HL-60 (cell line): ENCODE data around the gene TNNC1.
A peak's percentile ranks its signal among the peaks of the same experiment; 100 is the strongest.

Experiments used
- CTCF ChIP-seq: IDR thresholded peaks from one replicate; pipeline ENCODE4 v1.5.1; 2011; ENCODE audit warnings: low read length, control low read depth, inconsistent platforms; ENCODE audit not compliant: insufficient read depth
- POLR2AphosphoS5 ChIP-seq: IDR thresholded peaks from 2 replicates; pipeline ENCODE4 v1.6.1; 2012; ENCODE audit warnings: low read depth

DNA sequence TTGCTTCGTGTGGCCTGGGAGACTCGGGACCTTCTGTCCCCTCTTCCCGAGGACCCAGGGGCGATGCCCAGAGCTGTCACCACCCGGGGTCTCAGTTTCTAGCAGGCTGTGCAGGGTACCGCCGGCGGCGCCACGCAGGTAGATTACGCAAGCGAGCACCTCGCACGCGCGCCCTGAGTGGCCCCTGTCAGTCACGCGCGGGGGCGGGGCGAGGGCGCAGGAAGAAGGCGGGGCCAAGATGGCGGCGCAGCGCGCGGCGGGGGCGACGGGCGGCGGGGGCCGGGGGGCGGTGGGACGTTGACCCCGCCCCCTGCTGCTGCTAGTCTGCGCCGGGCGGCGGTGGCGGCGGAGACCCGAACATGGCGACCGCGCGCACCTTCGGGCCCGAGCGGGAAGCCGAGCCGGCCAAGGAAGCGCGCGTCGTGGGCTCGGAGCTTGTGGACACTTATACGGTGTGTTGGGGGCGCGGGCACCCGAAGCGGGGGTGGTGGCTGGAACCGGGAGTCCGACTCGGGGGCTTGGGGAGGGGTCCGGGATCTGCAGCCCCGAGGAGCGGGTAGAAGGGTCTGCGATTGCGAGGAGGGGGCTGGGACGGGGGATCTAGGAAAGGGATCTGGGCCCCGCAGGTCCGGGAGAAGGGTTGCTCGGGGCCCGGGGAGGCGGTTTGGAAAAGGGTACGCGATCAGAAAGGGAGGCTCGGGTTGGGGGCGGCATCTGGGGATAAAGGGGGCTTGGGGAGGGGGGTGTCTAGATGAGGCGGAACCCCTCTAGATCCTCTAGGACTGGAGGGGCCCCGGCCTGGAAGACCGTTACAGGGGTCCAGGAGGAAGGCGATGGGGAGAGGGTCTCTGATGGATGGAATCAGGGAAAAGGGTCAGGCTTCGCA lies 1.7 kb upstream of the TNNC1 start, which contains the start of gene NISCH:
- no peak for TF ChIP-seq CTCF
- TF ChIP-seq POLR2AphosphoS5 = peak; percentile 68
